H1 (cell line): Measurements from ENCODE around the gene SLMAP. TPM values are rescaled to one million over a fixed set of nuclear protein-coding genes. Genes with fewer than 3 reads are reported as not detected.

ENCODE experiments used
- BACH1 ChIP-seq: IDR thresholded peaks from 2 replicates; pipeline ENCODE4 v1.6.1; 2012; ENCODE audit warnings: low read length, improper control_type of control experiment
- CBX8 ChIP-seq: fragments of 300-800, 300-1000 bp; sonication (generic); IDR thresholded peaks from 2 replicates; pipeline ENCODE4 v1.7.1; 2016; ENCODE audit warnings: low read depth, low read length, borderline replicate concordance
- CHD7 ChIP-seq: fragments of 300-600 bp; sonication (generic); IDR thresholded peaks from 2 replicates; pipeline ENCODE4 v1.7.1; 2012; ENCODE audit warnings: low read length, moderate library complexity, mild to moderate bottlenecking, inconsistent platforms; ENCODE audit not compliant: insufficient replicate concordance
- CTBP2 ChIP-seq: IDR thresholded peaks from 2 replicates; pipeline ENCODE4 v1.7.0; 2011; ENCODE audit warnings: borderline replicate concordance, mild to moderate bottlenecking, moderate library complexity, mixed read lengths, low read length; ENCODE audit not compliant: insufficient read depth, insufficient read length
- SP2 ChIP-seq: IDR thresholded peaks from 2 replicates; pipeline ENCODE4 v1.6.1; 2012; ENCODE audit warnings: mild to moderate bottlenecking, low read length, inconsistent platforms
- TBP ChIP-seq: IDR thresholded peaks from 2 replicates; pipeline ENCODE4 v1.6.1; 2011; ENCODE audit warnings: low read depth, low read length, improper control_type of control experiment
- TEAD4 ChIP-seq: IDR thresholded peaks from 2 replicates; pipeline ENCODE4 v1.6.1; 2012; ENCODE audit warnings: low read depth, low read length, inconsistent platforms, mixed read lengths
- polyA plus RNA-seq, 7 experiments: library from polyadenylated mRNA; depleted of rRNA in 3 of 7; stranded (reverse) in 5 of 7; unstranded in 2 of 7; fragments of >200 nt in 5 of 7; fragments of 200-250 nt in 2 of 7; gene quantifications; 1 replicate in 5 of 7; 2 replicates in 1 of 7; 4 replicates in 1 of 7; pipeline versions ENCODE4 v1.2.1 to v1.2.3, GENCODE V29; 2011 to 2013; ENCODE audit warnings: missing spikeins in 2 of 7, mixed read lengths in 2 of 7
- total RNA-seq: library from RNA; stranded (reverse); fragmentation: NEBNext Ultra II Directional; extraction: Animal tissue kit (Norgen Biotek cat#: 25700); gene quantifications from 2 replicates; pipeline ENCODE4 v1.2.1, GENCODE V29; 2021

Gene SLMAP
- total and polyA plus RNA-seq, 2 of the 8 experiments (the other 6 are each of a cell fraction or from before 2014, with no cell fraction given) = 13.6 to 70.4 TPM

GRCh38 chr3:57727106-57727505 lies 29.0 kb upstream of the SLMAP start (continued):
- TF ChIP-seq CHD7 (no peak), BACH1 (no peak), CTBP2 (no peak), TEAD4 (no peak), SP2 (no peak), TBP (no peak), CBX8 (no peak)
